GM18520 (cell line): ENCODE results near the gene TIMM9.
"Not testable (repeated sequence)": the region's sequence is repeated elsewhere in the genome, so short reads cannot be mapped to it uniquely, and the experiment has no call there.

ENCODE experiments used
- ATAC-seq: cut with Tn5 transposase; IDR thresholded peaks from one replicate; pipeline ENCODE4 v1.9.1; 2021; ENCODE audit not compliant: unreplicated experiment

TIMM9 gene

DNA sequence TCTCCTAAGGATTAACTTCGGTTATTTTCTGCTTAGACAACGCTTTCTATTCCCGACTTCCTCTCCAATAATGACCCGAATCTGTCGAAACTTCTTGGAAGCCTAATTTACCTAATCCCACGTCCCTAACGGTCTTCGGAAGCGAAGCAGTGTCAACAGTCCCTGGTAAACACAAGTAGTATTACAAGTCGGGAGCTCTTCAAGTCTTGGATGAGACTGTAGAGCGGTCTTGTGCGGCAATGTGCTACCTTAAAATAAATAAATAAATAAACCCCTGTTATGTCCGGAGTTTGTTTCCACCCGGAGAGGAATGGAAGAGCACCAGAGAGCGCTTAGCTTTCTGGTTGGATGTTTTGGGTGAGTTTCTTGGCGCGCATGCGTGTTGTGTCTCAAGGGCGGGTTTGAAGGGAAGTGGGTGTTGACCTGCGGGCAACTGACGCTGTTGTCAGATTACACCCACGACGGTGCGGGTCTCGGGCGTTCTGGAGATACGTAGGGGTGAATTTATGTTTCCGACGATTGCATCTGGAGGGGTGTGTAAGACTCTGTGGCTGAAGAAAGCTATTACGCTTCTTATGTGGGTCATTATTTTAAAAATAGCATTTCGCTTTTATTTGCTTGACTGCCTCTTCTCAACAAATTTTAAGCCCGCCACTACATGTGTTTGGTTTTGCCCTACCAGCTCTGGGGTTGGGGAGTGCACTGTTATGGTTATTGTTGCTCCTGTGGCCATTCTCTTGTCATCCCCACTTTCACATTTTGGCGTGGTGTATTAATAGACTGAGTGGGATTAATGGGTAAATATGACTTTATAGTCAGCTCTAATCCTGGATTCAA, at the start of gene TIMM9, which contains the start of gene KIAA0586:
TSS of gene TIMM9 (minus strand) at position 251 of the 837 bp plus-strand sequence. CDS start 15,586 bp downstream, outside the sequence.
TSS of gene KIAA0586 (plus strand) at position 439 of the 837 bp plus-strand sequence. CDS start 546 bp downstream, outside the sequence.
- peak; percentile 57 for ATAC-seq

GRCh38 chr14:58476320-58476719, 49.0 kb upstream of the TIMM9 start:
- no peak for ATAC-seq

GRCh38 chr14:58469309-58469708, 42.0 kb upstream of the TIMM9 start:
- no peak for ATAC-seq

DNA sequence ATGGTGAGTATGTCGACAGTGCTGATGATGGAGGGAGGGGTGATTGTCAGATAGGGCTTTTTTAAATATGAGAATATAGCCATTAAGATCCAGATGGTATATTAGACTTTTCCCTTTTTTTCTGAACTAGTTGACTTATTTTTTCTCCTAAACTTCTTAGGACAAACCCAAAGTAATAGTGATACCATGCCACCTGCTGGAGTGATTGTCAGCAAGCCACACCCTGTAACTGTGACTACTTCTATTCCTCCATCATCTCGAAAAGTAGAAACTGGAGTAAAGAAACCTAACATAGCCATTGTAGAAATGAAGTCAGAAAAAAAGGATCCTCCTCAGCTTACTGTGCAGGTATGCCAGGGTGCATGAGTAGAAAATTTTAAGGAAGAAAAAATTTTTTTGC, 40.2 kb upstream of the TIMM9 start:
- no peak for ATAC-seq

- no peak for ATAC-seq
Observed at GRCh38 chr14:58466459-58466858, 39.1 kb upstream of the TIMM9 start.

GRCh38 chr14:58465421-58465820, 38.1 kb upstream of the TIMM9 start:
- no peak for ATAC-seq

DNA sequence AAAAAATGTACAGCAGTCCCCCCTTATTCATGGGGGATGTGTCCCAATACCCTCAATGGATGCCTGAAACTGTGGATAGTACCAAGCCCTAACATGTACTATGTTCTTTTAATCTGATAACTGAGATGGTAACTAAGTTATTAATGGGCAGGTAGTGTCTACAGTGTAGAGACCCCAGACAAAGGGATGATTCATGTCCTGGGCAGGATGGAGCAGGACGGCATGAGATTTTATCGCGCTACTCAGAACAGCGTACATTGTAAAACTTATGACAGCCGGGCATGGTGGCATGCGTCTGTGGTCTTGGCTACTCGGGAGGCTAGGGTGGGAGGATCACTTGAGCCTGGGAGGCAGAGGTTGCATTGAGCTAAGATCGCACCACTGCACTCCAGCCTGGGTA, 37.3 kb upstream of the TIMM9 start:
- no peak for ATAC-seq

- no peak for ATAC-seq
Observed at GRCh38 chr14:58463147-58463546, 35.8 kb upstream of the TIMM9 start.

DNA sequence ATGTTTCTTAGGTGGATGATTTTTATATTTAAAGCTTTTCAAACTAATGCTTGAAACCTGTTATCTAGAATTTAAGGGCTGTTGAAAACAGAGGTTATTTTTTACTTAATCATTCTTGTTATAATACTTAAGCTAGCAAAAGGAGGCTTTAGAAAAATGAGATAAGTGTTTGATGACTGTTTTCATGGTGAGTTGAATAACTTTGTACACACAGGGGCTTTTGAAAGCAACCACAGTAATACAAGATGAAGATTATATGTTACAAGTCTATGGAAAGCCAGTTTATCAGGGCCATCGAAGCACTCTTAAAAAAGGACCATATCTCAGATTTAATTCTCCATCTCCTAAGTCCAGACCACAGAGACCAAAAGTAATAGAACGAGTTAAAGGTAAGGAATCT, 33.4 kb upstream of the TIMM9 start:
- ATAC-seq: no peak

DNA sequence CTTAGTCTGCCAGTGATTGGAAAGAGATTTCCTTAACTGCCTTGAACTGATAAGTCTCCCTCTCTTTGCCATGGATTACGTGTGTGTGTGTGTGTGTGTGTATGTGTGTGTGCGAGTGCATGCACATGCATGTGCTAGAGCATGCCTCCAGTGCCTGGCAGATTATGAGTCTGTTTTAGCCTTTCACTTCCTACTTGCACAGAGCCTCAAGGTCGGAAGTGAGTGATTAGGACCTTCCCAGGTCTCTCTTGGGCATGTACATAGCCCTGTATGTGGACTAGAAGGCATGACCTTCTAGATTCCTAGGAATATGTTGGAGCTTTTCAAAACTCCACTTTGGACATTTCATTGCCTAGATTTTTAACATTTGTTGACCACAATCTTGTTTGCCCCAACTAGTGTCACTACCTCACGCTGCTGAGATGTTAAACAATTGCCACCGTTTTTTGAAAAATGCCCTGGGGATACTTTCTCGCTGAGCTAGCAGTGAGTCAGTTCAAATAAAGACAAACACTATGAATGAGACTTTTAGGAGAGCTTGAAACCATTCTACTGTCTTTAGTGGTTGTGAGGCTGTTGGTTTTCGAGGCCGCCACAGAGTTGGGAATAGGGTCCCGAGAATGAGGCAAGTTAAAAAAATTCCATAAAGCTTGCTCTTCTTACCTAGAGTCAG, 28.4 kb upstream of the TIMM9 start:
- ATAC-seq: no peak

DNA sequence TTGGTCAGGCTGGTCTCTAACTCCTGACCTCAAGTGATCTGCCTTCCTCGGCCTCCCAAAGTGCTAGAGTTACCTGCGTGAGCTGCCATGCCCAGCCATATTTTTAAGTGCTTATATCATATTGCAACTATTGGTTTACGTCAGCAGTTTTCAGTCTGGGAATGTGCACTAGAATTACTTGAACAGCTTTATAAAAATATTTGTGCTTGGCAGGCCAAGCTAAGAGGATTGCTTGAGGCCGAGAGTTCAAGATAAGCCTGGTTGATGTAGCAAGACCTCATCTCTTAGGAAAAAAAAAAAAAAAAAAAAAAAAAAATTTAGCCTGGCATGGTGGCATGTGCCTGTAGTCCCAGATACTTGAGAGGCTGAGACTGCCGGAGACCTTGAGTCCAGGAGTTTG, 17.3 kb upstream of the TIMM9 start:
- ATAC-seq: no peak

GRCh38 chr14:58439476-58439875, 12.1 kb upstream of the TIMM9 start:
- ATAC-seq: no peak

DNA sequence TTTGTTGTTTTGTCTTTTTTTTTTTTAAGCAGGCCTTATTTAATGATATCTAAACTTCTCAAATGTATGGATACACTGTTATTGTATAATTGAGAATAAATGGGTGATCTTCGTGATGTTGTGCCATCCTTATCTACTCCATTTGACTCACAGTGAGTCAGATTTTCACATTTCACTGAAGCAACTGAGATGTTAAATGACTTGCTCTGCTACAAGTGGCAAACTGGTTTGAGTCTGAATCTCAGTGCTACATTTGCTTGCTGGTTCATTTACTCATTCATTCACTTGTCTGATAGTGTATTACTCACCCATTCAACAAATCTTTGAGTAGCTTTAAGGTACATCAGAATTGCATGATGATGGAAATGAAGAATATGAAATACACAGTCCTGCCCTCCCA, 2.8 kb upstream of the TIMM9 start:
- no peak for ATAC-seq

DNA sequence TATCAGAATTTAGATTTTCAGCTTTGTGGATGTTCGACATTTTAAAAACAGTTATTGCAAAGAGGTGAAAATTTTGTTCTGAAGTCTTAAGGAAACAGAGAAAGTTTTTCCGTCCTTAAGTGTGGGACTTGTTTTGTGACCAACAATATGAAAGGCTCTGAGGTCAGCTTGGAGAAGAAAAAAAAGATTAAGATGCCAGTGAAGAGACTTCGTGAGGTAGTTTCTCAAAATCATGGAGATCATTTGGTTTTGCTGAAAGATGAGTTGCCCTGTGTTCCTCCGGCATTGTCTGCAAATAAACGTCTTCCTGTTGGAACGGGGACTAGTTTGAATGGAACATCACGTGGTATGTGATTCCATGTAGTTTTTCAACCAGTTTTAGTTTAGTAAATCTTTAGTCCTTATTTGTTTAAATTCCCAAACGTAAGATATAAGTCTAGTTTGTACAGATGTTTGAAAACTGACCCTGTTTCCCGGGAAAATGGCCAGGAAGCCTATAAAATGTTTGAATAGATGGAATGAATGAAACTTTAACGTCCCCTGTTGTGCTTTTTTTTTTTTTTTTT, 870 bp upstream of the TIMM9 start:
- no peak for ATAC-seq

- peak; percentile 21 for ATAC-seq
Observed at GRCh38 chr14:58426670-58427280, 556 bp downstream of the TIMM9 start.

DNA sequence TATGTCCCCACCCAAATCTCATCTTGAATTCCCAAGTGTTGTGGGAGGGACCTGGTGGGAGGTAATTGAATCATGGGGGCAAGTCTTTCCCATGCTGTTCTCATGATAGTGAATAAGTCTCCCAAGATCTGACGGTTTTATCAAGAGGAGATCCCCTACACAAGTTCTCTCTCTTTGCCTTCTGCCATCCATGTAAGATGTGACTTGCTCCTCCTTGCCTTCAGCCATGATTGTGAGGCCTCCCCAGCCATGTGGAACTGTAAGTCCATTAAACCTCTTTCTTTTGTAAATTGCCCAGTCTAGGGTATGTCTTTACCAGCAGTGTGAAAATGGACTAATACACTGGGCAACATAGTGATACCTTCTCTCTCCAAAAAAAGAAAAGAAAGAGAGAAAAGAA, 10.4 kb downstream of the TIMM9 start:
- ATAC-seq: not testable (repeated sequence)

GRCh38 chr14:58415636-58416547, 11.4 kb downstream of the TIMM9 start:
- ATAC-seq: no peak

GRCh38 chr14:58414845-58415244, 12.5 kb downstream of the TIMM9 start:
- ATAC-seq: no peak

DNA sequence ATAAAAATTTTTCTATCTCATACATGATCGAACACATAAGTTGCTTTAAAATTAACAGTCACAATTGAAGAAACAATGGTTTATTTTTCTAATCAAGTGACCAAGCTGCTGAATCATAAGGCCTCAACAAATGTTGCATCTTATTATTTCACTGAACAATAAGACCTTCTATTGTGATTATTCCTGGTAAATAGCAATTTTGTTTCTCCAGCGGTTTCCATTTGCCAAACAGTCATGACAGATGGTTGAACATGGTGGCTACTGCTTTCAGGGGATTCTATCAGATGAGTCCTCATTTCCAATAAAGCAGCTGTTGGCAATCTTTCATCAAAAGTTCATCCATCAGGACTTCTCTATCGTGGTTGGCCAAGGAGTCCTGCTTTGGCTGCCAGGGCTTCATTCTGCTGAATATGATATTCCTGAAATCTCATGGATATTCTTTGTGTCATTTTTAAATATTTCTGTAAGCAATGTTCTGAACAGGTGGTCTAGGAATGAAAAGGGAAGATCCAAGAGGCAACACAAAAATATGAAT, 18.6 kb downstream of the TIMM9 start:
- ATAC-seq: no peak

- no peak for ATAC-seq
Observed at GRCh38 chr14:58401587-58401986, 25.7 kb downstream of the TIMM9 start.
